B cell (primary cell): ENCODE data around the gene ZNF554.

Source experiments
- CTCF ChIP-seq: fragments of 200-600 bp; IDR thresholded peaks from one replicate; pipeline ENCODE4 v1.8.0; 2022; ENCODE audit warnings: antibody characterized with exemption, mild to moderate bottlenecking
- EZH2 ChIP-seq: IDR thresholded peaks from 2 replicates; pipeline ENCODE4 v1.6.1; 2012; ENCODE audit warnings: borderline replicate concordance, low read depth, mild to moderate bottlenecking, moderate library complexity, low read length; ENCODE audit not compliant: insufficient read depth, poor library complexity, severe bottlenecking

- no peak for TF ChIP-seq CTCF
- TF ChIP-seq EZH2 = no peak
Measured at GRCh38 chr19:2811221-2811722, 8.4 kb upstream of the ZNF554 start.
